Peyer's patch (tissue), 4 donors: Measurements from ENCODE around the gene PLEKHH3. TPM values are rescaled to one million over a fixed set of nuclear protein-coding genes. Genes with fewer than 3 reads are reported as not detected.
A peak's percentile ranks its signal among the peaks of the same experiment; 100 is the strongest.

Experiments
- DNase-seq, 3 donors: peaks; one replicate each; pipeline ENCODE4 v3.0.0-alpha.2; 2017 to 2019
- H3K27ac ChIP-seq, 4 donors: fragments of 200-600 bp; sonication (generic); one replicate each; pipeline ENCODE4 v1.5.1; 2016 to 2019
- H3K27me3 ChIP-seq, 2 donors: fragments of 200-600 bp; sonication (generic); one replicate each; pipeline ENCODE4 v1.5.1; 2019
- H3K36me3 ChIP-seq, 3 donors: fragments of 200-600 bp; sonication (generic); one replicate each; pipeline ENCODE4 v1.5.1; 2016 to 2019
- H3K4me1 ChIP-seq, 4 donors: fragments of 200-600 bp; sonication (generic); one replicate each; pipeline ENCODE4 v1.5.1; 2016 to 2019
- H3K4me3 ChIP-seq, 4 donors: fragments of 200-600 bp; sonication (generic); 1 replicate in 3 of 4; 2 replicates in 1 of 4; pipeline ENCODE4 v1.5.1; 2016 to 2019; ENCODE audit warnings: mild to moderate bottlenecking in 1 of 4
- H3K9me3 ChIP-seq, 4 donors: fragments of 200-600 bp; sonication (generic); one replicate each; pipeline ENCODE4 v1.5.1; 2016 to 2019; ENCODE audit warnings: mild to moderate bottlenecking in 1 of 4
- CTCF ChIP-seq, 6 experiments: fragments of 450-650 bp in 4 of 6; fragments of 200-600 bp in 2 of 6; sonication (generic) in 1 of 6; IDR thresholded peaks; one replicate each; pipeline ENCODE4 v1.5.1; 2017 to 2019; ENCODE audit warnings: antibody characterized with exemption in 6 of 6, mild to moderate bottlenecking in 3 of 6, moderate library complexity in 1 of 6
- POLR2A ChIP-seq, 2 donors: fragments of 450-650 bp; IDR thresholded peaks; one replicate each; pipeline ENCODE4 v1.5.1; 2017; ENCODE audit warnings: antibody characterized with exemption in 2 of 2, mild to moderate bottlenecking in 2 of 2, moderate library complexity in 2 of 2
- total RNA-seq, 4 donors: library from RNA; depleted of rRNA; stranded (reverse); fragments of >200 nt; gene quantifications; one replicate each; pipeline ENCODE4 v1.1.0, GENCODE V29; 2016

PLEKHH3 gene, protein sequence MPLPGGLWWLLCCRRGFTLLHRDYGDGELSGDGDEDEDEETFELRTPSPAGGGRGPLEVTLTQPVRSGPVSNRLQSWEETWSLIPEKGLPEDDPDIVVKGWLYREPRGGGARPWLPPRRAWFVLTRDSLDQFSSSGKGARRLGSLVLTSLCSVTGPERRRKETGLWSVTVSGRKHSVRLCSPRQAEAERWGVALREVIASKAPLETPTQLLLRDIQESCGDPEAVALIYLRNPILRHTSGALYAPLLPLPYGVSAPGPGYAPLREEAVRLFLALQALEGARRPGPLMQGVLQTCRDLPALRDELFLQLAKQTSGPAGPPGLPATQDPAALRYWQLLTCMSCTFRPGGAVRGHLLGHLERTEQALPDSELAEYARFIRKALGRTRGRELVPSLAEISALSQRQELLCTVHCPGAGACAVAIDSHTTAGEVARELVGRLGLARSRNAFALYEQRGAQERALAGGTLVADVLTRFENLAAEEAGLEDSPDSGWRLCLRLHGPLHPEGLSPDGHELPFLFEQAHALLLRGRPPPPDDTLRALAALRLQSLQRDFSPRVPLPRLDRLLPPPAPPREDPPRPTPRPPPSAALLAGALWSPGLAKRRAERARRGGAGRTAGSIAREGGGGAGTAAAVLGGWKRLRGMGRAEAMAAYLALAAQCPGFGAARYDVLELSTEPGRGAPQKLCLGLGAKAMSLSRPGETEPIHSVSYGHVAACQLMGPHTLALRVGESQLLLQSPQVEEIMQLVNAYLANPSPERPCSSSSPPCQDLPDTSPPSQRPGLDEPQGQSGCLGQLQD
- 10 to 100 TPM in 2 of 4 donors, 1 to 10 TPM in 2; 3.5 to 14.0 (median 10.8) TPM for total RNA-seq

DNA sequence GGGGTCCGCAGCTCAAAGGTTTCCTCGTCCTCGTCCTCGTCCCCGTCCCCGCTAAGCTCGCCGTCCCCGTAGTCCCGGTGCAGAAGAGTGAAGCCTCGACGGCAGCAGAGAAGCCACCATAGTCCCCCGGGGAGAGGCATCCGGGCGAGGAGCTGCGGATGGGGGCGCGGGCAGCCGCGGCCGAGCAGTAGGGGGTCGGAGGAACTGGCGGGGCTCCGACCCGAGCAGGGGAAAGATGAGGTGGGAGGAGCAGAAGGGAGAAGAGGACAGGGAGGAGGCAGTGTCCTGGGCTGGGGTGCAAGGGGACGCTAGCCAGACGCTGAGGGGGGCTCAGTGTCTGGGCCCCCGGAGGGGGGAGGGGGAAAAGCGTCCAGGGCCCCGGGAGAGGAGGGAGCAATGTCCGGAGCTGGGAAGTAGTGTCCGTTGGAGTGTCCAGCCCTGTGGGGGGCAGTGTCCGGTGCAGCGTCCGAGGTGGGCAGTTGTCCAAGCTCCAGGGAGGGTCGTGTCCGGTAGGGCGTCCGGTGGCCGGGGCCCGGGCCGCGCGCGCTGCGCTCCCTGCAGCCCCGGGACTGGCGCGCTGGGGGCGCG lies at the start of gene PLEKHH3:
TSS of gene PLEKHH3 (minus strand) at position 571 of the 588 bp plus-strand sequence. CDS start at position 140, 431 bp downstream.
- Histone ChIP-seq H3K4me3 (peak within 1 kb of the TSS; percentile 69 to 85 (median 75)), H3K27me3 (no peaks in the 10 kb centered on the region), H3K4me1 (peaks cover 0 to 62% (median 44%) of the 10 kb centered on the region in 4 donors), H3K36me3 (peaks cover 0 to 20% (median 0%) of the 10 kb centered on the region in 3 donors), H3K9me3 (no peaks in the 10 kb centered on the region), H3K27ac (peak within 1 kb of the TSS; percentile 88 to 96 (median 92))
- DNase-seq: no peak
- TF ChIP-seq POLR2A (IDR thresholded peaks at IDR 0.05): peak in 1 of 2 donors; percentile 41
- TF ChIP-seq CTCF (IDR thresholded peaks at IDR 0.05): no peak

DNA sequence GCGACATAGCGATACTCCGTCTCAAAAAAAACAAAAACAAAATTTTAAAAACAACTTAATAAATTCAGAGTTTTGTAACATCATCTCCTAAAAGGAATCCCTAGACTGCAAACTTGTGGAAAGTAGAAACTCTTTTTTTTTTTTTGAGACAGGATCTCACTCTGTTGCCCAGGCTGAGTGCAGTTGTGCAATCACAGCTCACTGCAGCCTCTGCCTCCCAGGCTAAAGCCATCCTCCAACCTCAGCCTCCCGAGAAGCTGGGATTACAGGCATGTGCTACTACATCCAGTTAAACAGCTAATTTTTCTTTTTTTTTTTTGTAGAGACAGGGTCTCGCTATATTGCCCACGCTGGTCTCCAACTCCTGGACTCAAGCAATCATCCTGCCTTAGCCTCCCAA lies 48.3 kb upstream of the PLEKHH3 start:
- no peak overlapping the region for H3K27ac ChIP-seq
- H3K4me1 ChIP-seq: no peaks in the 10 kb centered on the region
- peaks cover 0 to 95% (median 0%) of the 10 kb centered on the region in 3 donors for H3K36me3 ChIP-seq
- H3K9me3 ChIP-seq: no peaks in the 10 kb centered on the region
- no peaks in the 10 kb centered on the region for H3K27me3 ChIP-seq
- DNase-seq: no peak
- no peak for TF ChIP-seq CTCF (IDR thresholded peaks at IDR 0.05)
- no peak for TF ChIP-seq POLR2A (IDR thresholded peaks at IDR 0.05)
- no peak overlapping the region for H3K4me3 ChIP-seq

DNA sequence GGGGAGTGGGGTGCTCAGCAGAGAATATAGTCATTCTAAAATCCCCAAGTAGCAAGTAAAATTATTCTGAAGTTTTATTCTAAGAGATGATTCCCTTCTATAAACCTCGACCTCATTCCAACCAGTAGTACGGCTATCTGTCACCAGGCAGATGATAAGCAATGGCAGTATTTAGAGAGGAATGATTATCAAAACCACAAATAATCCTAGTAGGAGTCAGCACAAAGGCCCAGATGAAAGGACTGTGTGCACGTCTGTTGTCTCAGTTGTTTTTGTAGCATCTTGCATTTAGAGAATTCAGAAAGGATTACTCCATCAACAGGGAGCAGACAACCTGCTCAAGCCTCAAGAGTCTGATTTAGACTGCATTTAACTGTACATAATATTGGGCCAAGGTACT lies 46.8 kb upstream of the PLEKHH3 start:
- H3K36me3 ChIP-seq: peaks cover 0 to 98% (median 0%) of the 10 kb centered on the region in 3 donors
- no peaks in the 10 kb centered on the region for H3K9me3 ChIP-seq
- TF ChIP-seq CTCF (IDR thresholded peaks at IDR 0.05): no peak
- TF ChIP-seq POLR2A (IDR thresholded peaks at IDR 0.05): no peak

GRCh38 chr17:42720996-42721583 lies 44.3 kb upstream of the PLEKHH3 start:
- no peaks in the 10 kb centered on the region for H3K4me1 ChIP-seq
- TF ChIP-seq POLR2A (IDR thresholded peaks at IDR 0.05): no peak
- peak; percentile 20 to 85 (median 76) for TF ChIP-seq CTCF (IDR thresholded peaks at IDR 0.05)
- no peak overlapping the region for H3K27ac ChIP-seq
- H3K9me3 ChIP-seq: no peaks in the 10 kb centered on the region
- no peaks in the 10 kb centered on the region for H3K27me3 ChIP-seq
- no peak for DNase-seq
- no peak overlapping the region for H3K4me3 ChIP-seq
- H3K36me3 ChIP-seq: peaks cover 0 to 98% (median 0%) of the 10 kb centered on the region in 3 donors

More for the DNA sequence above, 46.8 kb upstream of the PLEKHH3 start:
- DNase-seq: no peak
- no peaks in the 10 kb centered on the region for H3K4me1 ChIP-seq
- H3K4me3 ChIP-seq: no peak overlapping the region
- H3K27ac ChIP-seq: no peak overlapping the region
- no peaks in the 10 kb centered on the region for H3K27me3 ChIP-seq

DNA sequence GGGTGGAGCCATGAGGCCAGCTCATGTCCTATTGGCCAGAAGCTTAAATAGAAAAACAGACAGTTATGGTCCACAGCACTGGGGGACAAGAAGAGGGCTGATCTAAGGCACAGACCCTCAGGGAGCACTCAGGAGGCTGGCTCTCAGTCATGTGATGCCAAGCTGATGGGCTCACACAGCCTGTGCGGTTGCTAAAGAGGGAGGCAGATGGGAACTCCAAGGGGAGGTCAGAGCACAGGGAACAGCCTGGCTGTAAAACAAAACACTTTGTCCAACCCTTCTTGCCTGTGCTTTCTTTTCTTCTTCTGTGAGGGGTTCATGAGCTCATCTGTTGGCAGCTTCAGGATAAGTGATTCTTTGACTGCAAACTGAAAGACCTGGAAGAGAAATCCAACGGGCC lies 32.8 kb upstream of the PLEKHH3 start:
- Histone ChIP-seq H3K27me3 (no peaks in the 10 kb centered on the region), H3K27ac (no peak overlapping the region), H3K4me3 (no peak overlapping the region), H3K9me3 (no peaks in the 10 kb centered on the region), H3K4me1 (no peaks in the 10 kb centered on the region), H3K36me3 (peaks cover 0 to 95% (median 0%) of the 10 kb centered on the region in 3 donors)
- TF ChIP-seq POLR2A (IDR thresholded peaks at IDR 0.05) (no peak), CTCF (IDR thresholded peaks at IDR 0.05) (no peak)
- DNase-seq: no peak
